Sigmoid colon (tissue), 7 donors: ENCODE results near the gene ARHGAP9. TPM values are rescaled to one million over a fixed set of nuclear protein-coding genes. Genes with fewer than 3 reads are reported as not detected.
"Not testable (repeated sequence)": the region's sequence is repeated elsewhere in the genome, so short reads cannot be mapped to it uniquely, and the experiment has no call there.

ENCODE experiments used
- DNase-seq: peaks from one replicate; pipeline ENCODE4 v3.0.0-alpha.2; 2019
- H3K27ac ChIP-seq, 4 donors: fragments of 200-600 bp; sonication (generic); one replicate each; pipeline ENCODE4 v1.5.1; 2016 to 2019; ENCODE audit warnings: mild to moderate bottlenecking in 1 of 4
- H3K27me3 ChIP-seq, 3 donors: fragments of 200-600 bp; sonication (generic); one replicate each; pipeline ENCODE4 v1.5.1; 2019; ENCODE audit warnings: mild to moderate bottlenecking in 1 of 3
- H3K36me3 ChIP-seq, 4 donors: fragments of 200-600 bp; sonication (generic); one replicate each; pipeline ENCODE4 v1.5.1; 2016 to 2019
- H3K4me1 ChIP-seq, 4 donors: fragments of 200-600 bp; sonication (generic); one replicate each; pipeline ENCODE4 v1.5.1; 2017 to 2019
- H3K4me3 ChIP-seq, 4 donors: fragments of 200-600 bp; sonication (generic); one replicate each; pipeline ENCODE4 v1.5.1; 2017 to 2019; ENCODE audit warnings: mild to moderate bottlenecking in 2 of 4, moderate library complexity in 1 of 4
- H3K9me3 ChIP-seq, 4 donors: fragments of 200-600 bp in 3 of 4; sonication (generic) in 3 of 4; one replicate each; pipeline versions ENCODE4 v1.5.1 to v1.6.1; 2013 to 2019
- CTCF ChIP-seq, 4 experiments: fragments of 450-650 bp in 3 of 4; fragments of 200-600 bp in 1 of 4; IDR thresholded peaks; one replicate each; pipeline ENCODE4 v1.5.1; 2016 to 2019; ENCODE audit warnings: antibody characterized with exemption in 4 of 4, mild to moderate bottlenecking in 3 of 4, moderate library complexity in 2 of 4
- EP300 ChIP-seq, 4 donors: sonication (generic); formaldehyde crosslinking; IDR thresholded peaks; one replicate each; pipeline ENCODE4 v1.6.1; 2017; ENCODE audit warnings: antibody characterized with exemption in 4 of 4
- POLR2A ChIP-seq, 2 donors: fragments of 450-650 bp; IDR thresholded peaks; one replicate each; pipeline ENCODE4 v1.6.1; 2016; ENCODE audit warnings: antibody characterized with exemption in 2 of 2, mild to moderate bottlenecking in 2 of 2, moderate library complexity in 2 of 2
- POLR2AphosphoS5 ChIP-seq, 4 donors: sonication (generic); formaldehyde crosslinking; IDR thresholded peaks; one replicate each; pipeline ENCODE4 v1.6.1; 2017; ENCODE audit warnings: antibody characterized with exemption in 4 of 4
- WGBS, 2 donors: extraction: QIAGEN DNeasy Blood & Tissue Kit; methylation state at CpG; one replicate each; pipeline ENCODE4 v1.1.7; 2013; 5-methylcytosine and 5-hydroxymethylcytosine counted together
- intact Hi-C: fragments of 100-400 bp; cut with DNase I; formaldehyde crosslinking; loops from one replicate; pipeline ENCODE4 v1.15.1; 2023
- polyA plus RNA-seq, 3 donors: library from polyadenylated mRNA; stranded (reverse); fragments of 200-250 nt; gene quantifications; one replicate each; pipeline ENCODE4 v1.2.3, GENCODE V29; 2013
- total RNA-seq, 4 donors: library from RNA; depleted of rRNA; stranded (reverse); fragments of >200 nt; gene quantifications; one replicate each; pipeline ENCODE4 v1.1.0, GENCODE V29; 2016
- donor health status: healthy with polysubstance abuse.
- donor health status: Bipolar disorder and iron deficiency.
- donor health status: healthy.

The ARHGAP9 gene
- total and polyA plus RNA-seq, 7 donors = 4.3 to 54.7 (median 6.6) TPM

GRCh38 chr12:57514720-57515407, 35.2 kb upstream of the ARHGAP9 start:
- no peak overlapping the region for H3K4me3 ChIP-seq
- H3K9me3 ChIP-seq = no peaks in the 10 kb centered on the region
- H3K27me3 ChIP-seq = no peaks in the 10 kb centered on the region
- peaks cover 47 to 77% (median 55%) of the 10 kb centered on the region in 4 donors for H3K36me3 ChIP-seq
- WGBS, 2 donors = 90 to 93% methylated on average over 9 of the region's 9 CpGs
- TF ChIP-seq EP300 (IDR thresholded peaks at IDR 0.05) (no peak), POLR2A (IDR thresholded peaks at IDR 0.05) (no peak), POLR2AphosphoS5 (IDR thresholded peaks at IDR 0.05) (no peak), CTCF (IDR thresholded peaks at IDR 0.05) (no peak)
- intact Hi-C loops = no loop called here
- H3K4me1 ChIP-seq = peaks cover 0 to 30% (median 28%) of the 10 kb centered on the region in 4 donors
- DNase-seq = no peak
- H3K27ac ChIP-seq = no peak overlapping the region

GRCh38 chr12:57514246-57514645, 34.6 kb upstream of the ARHGAP9 start:
- intact Hi-C loops, H3K27me3 ChIP-seq, H3K9me3 ChIP-seq, H3K4me3 ChIP-seq, H3K27ac ChIP-seq, DNase-seq: not testable (repeated sequence)
- peaks cover 0 to 27% (median 25%) of the 10 kb centered on the region in 4 donors for H3K4me1 ChIP-seq
- 91 to 95% methylated on average over 9 of the region's 9 CpGs for WGBS, 2 donors
- peaks cover 47 to 83% (median 60%) of the 10 kb centered on the region in 4 donors for H3K36me3 ChIP-seq

GRCh38 chr12:57513677-57514076, 34.0 kb upstream of the ARHGAP9 start:
- 94 to 96% methylated on average over 6 of the region's 6 CpGs for WGBS, 2 donors
- Histone ChIP-seq H3K36me3 (peaks cover 47 to 89% (median 60%) of the 10 kb centered on the region in 4 donors), H3K4me1 (peaks cover 0 to 21% (median 19%) of the 10 kb centered on the region in 4 donors)
- H3K9me3 ChIP-seq, H3K27ac ChIP-seq, H3K27me3 ChIP-seq, intact Hi-C loops, DNase-seq, H3K4me3 ChIP-seq: not testable (repeated sequence)

GRCh38 chr12:57513266-57513665, 33.6 kb upstream of the ARHGAP9 start:
- WGBS, 2 donors = 96 to 98% methylated on average over 5 of the region's 5 CpGs
- no peak for DNase-seq
- no peak overlapping the region for H3K27ac ChIP-seq
- H3K4me1 ChIP-seq = peaks cover 0 to 17% (median 15%) of the 10 kb centered on the region in 4 donors
- H3K36me3 ChIP-seq = peaks cover 47 to 90% (median 60%) of the 10 kb centered on the region in 4 donors
- no peaks in the 10 kb centered on the region for H3K27me3 ChIP-seq
- TF ChIP-seq EP300 (IDR thresholded peaks at IDR 0.05) (no peak), POLR2A (IDR thresholded peaks at IDR 0.05) (no peak), CTCF (IDR thresholded peaks at IDR 0.05) (no peak), POLR2AphosphoS5 (IDR thresholded peaks at IDR 0.05) (no peak)
- intact Hi-C loops = no loop called here
- no peak overlapping the region for H3K4me3 ChIP-seq
- H3K9me3 ChIP-seq = no peaks in the 10 kb centered on the region

- Histone ChIP-seq H3K9me3 (no peaks in the 10 kb centered on the region), H3K27me3 (no peaks in the 10 kb centered on the region), H3K27ac (no peak overlapping the region), H3K4me3 (no peak overlapping the region), H3K4me1 (peaks cover 0 to 11% (median 9%) of the 10 kb centered on the region in 4 donors), H3K36me3 (peaks cover 47 to 89% (median 60%) of the 10 kb centered on the region in 4 donors)
- TF ChIP-seq POLR2AphosphoS5 (IDR thresholded peaks at IDR 0.05) = no peak
- no peak for TF ChIP-seq POLR2A (IDR thresholded peaks at IDR 0.05)
- TF ChIP-seq CTCF (IDR thresholded peaks at IDR 0.05) = no peak
- no peak for TF ChIP-seq EP300 (IDR thresholded peaks at IDR 0.05)
- no peak for DNase-seq
- 94 to 95% methylated on average over 6 of the region's 6 CpGs for WGBS, 2 donors
- intact Hi-C loops = no loop called here
These were observed 33.0 kb upstream of the ARHGAP9 start for GRCh38 chr12:57512665-57513064.
